Left renal cortex interstitium (tissue), 4 donors: ENCODE results near the gene GCNT2. TPM values are rescaled to one million over a fixed set of nuclear protein-coding genes. Genes with fewer than 3 reads are reported as not detected.
"Not testable (repeated sequence)": the region's sequence is repeated elsewhere in the genome, so short reads cannot be mapped to it uniquely, and the experiment has no call there.

Experiments
- DNase-seq, 4 donors: peaks; one replicate each; pipeline ENCODE4 v3.0.0-alpha.2; 2013; ENCODE audit warnings: low read depth in 4 of 4, low spot score in 2 of 4, missing footprints in 1 of 4
- polyA plus RNA-seq, 4 donors: library from polyadenylated mRNA; unstranded; fragments of 120-200 nt; gene quantifications; one replicate each; pipeline ENCODE4 v1.2.1, GENCODE V29; 2013; ENCODE audit not compliant: insufficient read length in 4 of 4

Gene GCNT2
- polyA plus RNA-seq, 4 donors: 13.9 to 18.5 (median 16.5) TPM

DNA sequence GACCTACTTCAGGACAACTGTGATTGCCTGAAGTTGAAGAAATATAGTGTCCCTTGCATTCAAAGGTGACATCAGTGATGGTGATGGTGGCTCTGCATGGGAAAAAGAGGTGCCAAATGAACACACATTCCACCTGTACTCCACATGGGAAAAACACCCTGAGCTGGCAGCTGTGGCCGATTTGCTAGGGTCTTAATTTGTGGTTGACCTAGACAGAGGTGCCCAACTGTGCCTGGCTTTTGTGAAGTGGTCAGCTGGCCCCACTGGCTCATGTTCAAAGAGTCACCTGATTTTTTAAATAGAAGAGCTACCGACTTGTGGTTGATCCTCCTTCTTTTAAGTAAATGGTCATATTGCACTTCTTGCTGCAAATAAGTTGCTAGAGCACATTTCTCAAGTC lies 7.6 kb upstream of the GCNT2 start:
- no peak for DNase-seq

GRCh38 chr6:10514049-10514780 lies 6.9 kb upstream of the GCNT2 start:
- DNase-seq: no peak

GRCh38 chr6:10516953-10517352 lies 4.2 kb upstream of the GCNT2 start:
- no peak for DNase-seq

DNA sequence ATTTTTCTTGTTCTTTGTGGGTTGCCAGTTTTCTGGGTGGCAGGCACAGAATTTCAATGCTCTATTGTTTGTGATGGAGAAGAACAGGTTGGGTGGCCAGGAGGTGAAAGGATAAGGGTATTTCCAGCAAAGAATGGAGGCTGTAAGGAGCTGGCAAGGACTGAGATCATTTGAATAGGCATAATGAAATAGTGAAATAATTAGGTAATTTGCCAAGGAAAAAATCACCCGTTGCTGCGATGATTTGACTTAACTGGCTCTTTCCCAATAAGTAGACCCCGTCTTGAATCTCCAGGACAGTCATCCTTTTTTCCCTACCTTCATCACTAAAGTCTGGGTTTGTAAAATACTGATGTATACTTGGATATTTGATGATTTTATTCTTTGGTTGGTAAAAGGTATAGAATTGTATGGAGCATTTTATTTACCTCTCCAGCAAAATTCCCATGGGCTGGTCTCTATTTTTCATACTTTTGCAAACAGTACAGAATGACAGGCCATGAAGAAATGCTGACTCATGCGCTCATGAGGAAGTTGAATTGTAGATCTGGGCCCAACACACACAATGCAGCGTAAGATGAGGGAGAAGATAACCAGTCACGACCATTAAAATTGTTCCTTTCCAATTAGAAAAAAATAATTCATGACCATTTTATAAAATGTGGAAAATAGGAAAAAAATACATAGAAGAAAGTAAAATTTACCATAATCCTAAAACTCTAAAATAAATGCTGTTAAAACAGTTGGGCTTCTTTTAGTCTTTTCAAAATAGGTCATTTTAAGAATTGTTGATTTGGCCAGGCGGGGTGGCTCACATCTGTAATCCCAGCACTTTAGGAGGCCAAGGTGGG lies 2.4 kb upstream of the GCNT2 start:
- DNase-seq: no peak

- DNase-seq: not testable (repeated sequence)
These were observed 1.8 kb upstream of the GCNT2 start for GRCh38 chr6:10519408-10519697.

DNA sequence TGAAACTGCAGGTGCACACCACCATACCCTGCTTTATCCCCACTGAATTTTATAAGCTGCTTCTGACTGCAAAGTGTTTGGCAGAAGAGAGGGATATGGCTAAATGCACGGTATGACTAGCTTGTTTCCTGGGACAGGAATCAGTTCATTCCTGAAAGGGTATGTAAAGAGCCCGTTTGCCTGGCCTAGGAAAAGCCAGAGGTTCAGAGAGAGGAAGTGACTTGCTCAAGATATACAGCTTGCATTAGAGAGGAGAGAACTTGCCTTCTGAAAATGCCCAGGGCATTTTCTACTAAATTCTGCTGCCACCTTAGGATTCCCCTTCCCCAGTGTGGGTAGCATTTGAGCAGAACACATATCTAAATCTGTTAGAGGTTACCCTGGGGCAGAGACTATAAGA lies 683 bp upstream of the GCNT2 start:
- DNase-seq: no peak

- DNase-seq: peak in 1 of 4 donors; percentile 67
These were observed 1.9 kb downstream of the GCNT2 start for GRCh38 chr6:10522929-10523573.

- no peak for DNase-seq
These were observed 5.0 kb downstream of the GCNT2 start for GRCh38 chr6:10526156-10526555.

DNA sequence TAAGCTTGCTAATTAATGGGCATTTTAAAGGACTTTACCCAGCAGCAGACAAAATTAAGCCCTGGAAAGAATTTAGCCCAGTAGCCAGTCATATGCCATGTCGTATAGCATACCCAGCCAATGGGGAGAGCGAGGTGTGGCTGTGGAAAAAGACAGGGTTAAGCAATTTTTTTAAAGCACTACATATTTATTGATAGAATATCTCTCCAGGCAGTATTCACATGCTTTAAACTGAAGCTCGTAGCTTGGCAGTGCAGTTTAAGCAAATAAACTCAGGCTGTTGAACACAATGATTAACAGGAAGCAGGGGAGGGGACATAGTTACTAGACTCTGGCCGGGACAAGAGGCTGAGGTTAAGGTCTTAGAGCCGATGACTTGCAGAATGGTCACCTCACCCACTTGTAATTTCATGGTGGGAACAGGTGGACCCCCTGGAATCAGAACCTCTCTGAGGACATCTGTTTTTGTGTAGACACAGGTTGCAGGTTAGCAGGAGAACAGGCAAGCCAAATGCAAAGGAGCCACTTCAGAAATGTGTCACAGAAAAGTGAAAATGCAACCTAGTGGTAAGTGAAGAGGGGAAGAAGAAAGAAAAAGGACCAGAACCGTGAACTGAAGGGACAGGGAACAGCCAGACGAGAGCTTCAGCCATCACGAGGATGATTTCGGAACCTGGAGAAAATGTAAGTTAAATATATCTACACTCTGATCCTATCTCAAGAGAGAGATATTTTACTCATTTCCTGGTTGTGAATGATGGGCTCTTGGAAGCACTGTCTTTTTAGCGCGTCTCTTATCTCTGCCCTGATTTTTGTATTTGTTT lies 7.2 kb downstream of the GCNT2 start:
- DNase-seq: no peak

GRCh38 chr6:10529231-10529801 lies 8.2 kb downstream of the GCNT2 start:
- no peak for DNase-seq

DNA sequence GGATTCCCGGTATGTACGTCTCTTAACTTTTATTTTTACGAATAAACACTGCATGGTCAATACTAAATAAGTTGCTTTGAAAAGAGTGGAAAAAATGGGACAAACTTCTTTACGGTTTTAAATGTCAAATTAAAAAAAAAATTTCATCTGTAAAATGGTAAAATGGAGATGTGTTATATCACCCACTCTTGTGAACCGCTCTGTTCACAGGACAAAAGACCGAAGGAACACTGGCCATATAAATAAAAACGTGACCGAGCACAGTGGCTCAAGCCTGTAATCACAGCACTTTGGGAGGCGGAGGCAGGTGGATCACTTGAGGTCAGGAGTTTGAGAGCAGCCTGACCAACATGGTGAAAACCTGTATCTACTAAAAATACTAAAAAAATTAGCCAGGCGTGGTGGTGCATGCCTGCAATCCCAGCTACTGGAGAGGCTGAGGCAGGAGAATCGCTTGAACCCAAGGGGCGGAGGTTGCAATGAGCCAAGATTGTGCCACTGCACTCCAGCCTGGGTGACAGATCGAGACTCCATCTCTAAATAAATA lies 8.8 kb downstream of the GCNT2 start:
- not testable (repeated sequence) for DNase-seq

GRCh38 chr6:10531503-10531902 lies 10.4 kb downstream of the GCNT2 start:
- no peak for DNase-seq

DNA sequence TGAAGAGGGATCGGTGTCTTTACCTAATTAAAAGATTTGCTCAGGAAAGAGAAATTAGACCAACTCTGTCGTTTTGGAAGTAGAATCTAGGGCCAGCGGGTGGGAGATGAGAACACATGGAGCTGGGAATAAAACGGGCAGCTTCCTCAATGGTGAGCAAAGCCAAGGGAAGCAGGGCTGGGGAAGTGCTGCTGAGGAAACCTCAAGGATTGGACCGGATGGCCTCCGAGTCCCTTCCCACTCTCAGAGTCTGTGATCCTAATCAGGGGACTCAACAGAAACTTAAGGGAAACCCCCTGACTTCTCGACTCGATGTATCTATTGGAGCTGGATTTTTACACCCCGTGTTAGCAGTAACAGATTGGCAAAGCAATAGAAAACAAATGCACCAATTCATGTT lies 10.8 kb downstream of the GCNT2 start:
- no peak for DNase-seq

DNA sequence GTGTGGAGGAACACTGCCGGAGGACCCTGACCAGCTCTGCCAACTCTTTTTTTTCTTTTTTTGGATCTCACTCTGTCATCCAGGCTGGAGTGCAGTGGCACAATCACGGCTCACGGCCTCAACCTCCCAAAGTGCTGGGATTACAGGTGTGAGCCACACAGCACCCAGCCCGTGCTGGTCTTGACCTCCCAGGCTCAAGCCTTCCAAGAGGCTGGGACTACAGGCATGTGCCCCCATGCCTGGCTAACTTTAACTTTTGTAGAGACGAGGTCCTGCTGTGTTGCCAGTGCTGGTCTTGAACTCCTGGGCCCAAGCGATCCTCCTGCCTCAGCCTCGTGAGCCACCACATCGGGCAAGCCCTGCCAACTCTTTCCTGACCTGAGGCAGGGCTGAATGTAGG lies 11.2 kb downstream of the GCNT2 start:
- DNase-seq: no peak

DNA sequence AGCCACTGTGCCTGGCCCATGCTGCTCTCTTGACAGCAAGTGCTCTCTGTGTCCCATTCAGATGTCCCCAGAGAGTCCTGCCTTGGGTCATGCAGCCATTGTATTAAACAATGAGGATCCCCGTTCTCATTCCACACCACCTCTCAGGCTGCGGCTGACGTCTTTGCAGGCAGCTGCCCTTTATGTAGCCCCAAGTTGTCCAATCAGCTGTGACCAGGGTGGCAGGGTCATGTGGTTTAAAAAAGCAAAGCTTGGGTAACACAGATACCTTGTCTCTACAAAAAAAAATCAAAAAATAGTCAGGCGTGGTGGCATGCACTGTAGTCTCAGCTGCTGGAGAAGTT lies 13.2 kb downstream of the GCNT2 start:
- no peak for DNase-seq

GRCh38 chr6:10535193-10535592 lies 14.0 kb downstream of the GCNT2 start:
- DNase-seq: no peak

DNA sequence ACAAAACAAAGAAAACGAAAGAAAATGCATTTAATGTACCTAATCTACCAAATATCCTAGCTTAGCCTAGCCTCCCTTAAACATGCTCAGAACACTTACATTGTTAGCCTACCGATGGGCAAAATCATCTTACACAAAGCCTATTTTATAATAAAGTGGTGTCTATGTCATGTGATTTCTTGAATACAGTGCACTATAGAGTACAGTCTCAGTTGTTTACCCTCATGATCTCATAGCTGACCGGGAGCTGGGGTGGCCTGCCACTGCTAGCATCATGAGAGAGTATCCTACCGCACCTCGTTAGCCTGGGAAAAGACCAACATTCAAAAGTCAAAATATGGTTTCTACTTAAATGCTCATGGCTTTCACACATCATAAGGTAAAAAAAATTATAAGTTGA lies 16.6 kb downstream of the GCNT2 start:
- DNase-seq: no peak

- no peak for DNase-seq
These were observed 19.1 kb downstream of the GCNT2 start for GRCh38 chr6:10540073-10540746.

DNA sequence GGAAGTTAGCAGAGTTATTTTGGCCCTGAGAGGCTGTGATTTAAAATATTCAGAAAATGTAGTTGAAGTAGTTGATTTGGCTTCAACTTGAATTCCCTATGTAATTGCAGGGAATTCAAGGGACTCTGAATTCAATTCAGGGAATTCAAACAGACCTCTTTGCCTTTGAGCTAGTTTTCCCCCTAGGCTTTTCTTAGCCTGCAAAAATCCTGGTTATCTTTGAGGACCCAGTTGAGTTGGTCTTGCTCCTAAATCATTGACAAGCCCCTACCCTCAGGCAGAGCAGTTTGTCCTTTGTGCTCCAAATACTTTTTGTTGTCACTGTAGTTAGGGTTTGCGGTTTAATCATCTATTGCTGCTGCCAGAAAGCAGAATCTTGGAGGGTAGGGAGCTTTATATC lies 20.4 kb downstream of the GCNT2 start:
- DNase-seq: no peak

DNA sequence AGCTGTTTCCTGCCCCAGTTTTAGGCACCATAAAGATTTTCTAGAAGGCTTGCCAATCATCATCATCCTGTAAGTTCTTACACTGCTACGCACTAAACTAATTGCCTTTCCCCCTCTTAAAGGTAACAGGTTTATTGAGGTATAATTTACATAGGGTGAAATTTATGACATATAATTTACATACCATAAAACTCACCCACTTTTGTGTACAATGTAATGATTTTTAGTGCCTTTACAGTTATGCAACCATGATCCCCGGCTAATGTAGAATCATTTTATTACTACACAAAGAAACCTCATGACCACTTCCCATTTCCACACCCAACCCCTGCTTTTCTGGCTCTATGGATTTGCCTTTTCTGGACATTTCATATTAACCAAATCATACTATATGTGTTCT lies 21.1 kb downstream of the GCNT2 start:
- DNase-seq: no peak
